H1 (cell line): ENCODE measurements around the gene GPATCH2. TPM values are rescaled to one million over a fixed set of nuclear protein-coding genes. Genes with fewer than 3 reads are reported as not detected.

Experiments
- CTCF ChIA-PET: fragments of 300-600 bp; sonication (Branson Sonifier 250); formaldehyde crosslinking; loops from one replicate; lab custom pipeline; 2021; ENCODE audit not compliant: partially characterized antibody; lab: Charles Lee
- POLR2A ChIA-PET: fragments of 300-600 bp; sonication (Branson Sonifier 250); formaldehyde crosslinking; loops from one replicate; lab custom pipeline; 2021; ENCODE audit warnings: inconsistent platforms; ENCODE audit not compliant: partially characterized antibody; lab: Charles Lee
- DNase-seq, 2 experiments: peaks; one replicate each; pipeline versions ENCODE4 v3.0.0 to v3.0.0-alpha.2; 2010 to 2022; ENCODE audit warnings: low spot score in 2 of 2, low read depth in 1 of 2, mixed read lengths in 1 of 2
- FAIRE-seq: peaks from 2 replicates; lab custom pipeline; 2011; peaks lifted over from hg19 to GRCh38; lab: Jason Lieb, UNC
- H2AFZ ChIP-seq: 2 replicates; pipeline ENCODE4 v1.8.1; 2012; ENCODE audit warnings: low read length, inconsistent platforms
- H2AK5ac ChIP-seq: 2 replicates; pipeline ENCODE4 v1.6.1; 2013; ENCODE audit warnings: low read depth, low read length
- H2BK120ac ChIP-seq: replicated peaks from 2 replicates; pipeline ENCODE3; 2013; ENCODE audit warnings: low read depth, low read length, inconsistent platforms
- H2BK12ac ChIP-seq: 2 replicates; pipeline ENCODE4 v1.6.1; 2013; ENCODE audit warnings: low read depth, low read length
- H2BK15ac ChIP-seq: 2 replicates; pipeline ENCODE4 v1.6.1; 2013; ENCODE audit warnings: low read length
- H2BK20ac ChIP-seq: 2 replicates; pipeline ENCODE4 v1.6.1; 2013; ENCODE audit warnings: low read length
- H2BK5ac ChIP-seq: 2 replicates; pipeline ENCODE4 v1.6.1; 2013; ENCODE audit warnings: low read depth, low read length
- H3K14ac ChIP-seq: 2 replicates; pipeline ENCODE4 v1.6.1; 2013; ENCODE audit warnings: inconsistent platforms; ENCODE audit not compliant: insufficient read length
- H3K18ac ChIP-seq: 2 replicates; pipeline ENCODE4 v1.6.1; 2013; ENCODE audit warnings: low read length; ENCODE audit errors: extremely low read depth
- H3K23ac ChIP-seq: 2 replicates; pipeline ENCODE4 v1.6.1; 2013; ENCODE audit warnings: inconsistent platforms; ENCODE audit not compliant: insufficient read length
- H3K23me2 ChIP-seq: 2 replicates; pipeline ENCODE4 v1.6.1; 2013; ENCODE audit warnings: low read depth, low read length
- H3K27ac ChIP-seq: 2 replicates; pipeline ENCODE4 v1.6.1; 2011; ENCODE audit warnings: low read depth, low read length, inconsistent platforms
- H3K27me3 ChIP-seq, 4 experiments: replicated peaks in 1 of 4; 1 replicate in 1 of 4; 2 replicates in 3 of 4; pipeline versions ENCODE4 v1.6.1 to v1.8.1; 2011 to 2013; ENCODE audit warnings: low read length in 3 of 4, mild to moderate bottlenecking in 3 of 4, inconsistent platforms in 2 of 4, mixed read lengths in 2 of 4, moderate library complexity in 1 of 4; ENCODE audit not compliant: control insufficient read depth in 3 of 4, insufficient read depth in 3 of 4; ENCODE audit errors: extremely low read depth in 1 of 4
- H3K36me3 ChIP-seq, 4 experiments: 2 replicates each; pipeline versions ENCODE4 v1.6.1 to v1.8.1; 2011 to 2013; ENCODE audit warnings: mild to moderate bottlenecking in 4 of 4, low read length in 3 of 4, moderate library complexity in 2 of 4, control low read depth in 1 of 4, inconsistent platforms in 1 of 4; ENCODE audit not compliant: insufficient read depth in 4 of 4, control insufficient read depth in 2 of 4
- H3K4ac ChIP-seq: replicated peaks from 2 replicates; pipeline ENCODE3; 2013; ENCODE audit warnings: low read length, low read depth, mixed read lengths, inconsistent platforms; ENCODE audit not compliant: insufficient read length
- H3K4me1 ChIP-seq, 4 experiments: replicated peaks in 1 of 4; 1 replicate in 1 of 4; 2 replicates in 3 of 4; pipeline versions ENCODE4 v1.6.1 to v1.8.1; 2011 to 2013; ENCODE audit warnings: low read length in 3 of 4, inconsistent platforms in 2 of 4, mixed read lengths in 1 of 4; ENCODE audit not compliant: insufficient read depth in 4 of 4, control insufficient read depth in 3 of 4
- H3K4me2 ChIP-seq, 2 experiments: 2 replicates each; pipeline versions ENCODE4 v1.6.1 to v1.8.1; 2011 to 2013; ENCODE audit warnings: low read depth in 2 of 2, low read length in 2 of 2, control low read depth in 1 of 2, inconsistent platforms in 1 of 2, mild to moderate bottlenecking in 1 of 2; ENCODE audit not compliant: insufficient read depth in 1 of 2
- H3K4me3 ChIP-seq, 4 experiments: fragments of 200-600, 300-600 bp in 1 of 4; sonication (generic), shearing (Covaris generic), sonication (Bioruptor Twin) in 1 of 4; 2 replicates each; pipeline versions ENCODE4 v1.5.1 to v1.8.1; 2011 to 2016; ENCODE audit warnings: low read length in 4 of 4, low read depth in 3 of 4, control low read depth in 2 of 4, inconsistent platforms in 2 of 4, mild to moderate bottlenecking in 2 of 4, mixed read lengths in 1 of 4, moderate library complexity in 1 of 4; ENCODE audit not compliant: insufficient read depth in 2 of 4; ENCODE audit errors: extremely low read depth in 1 of 4
- H3K56ac ChIP-seq: replicated peaks from 2 replicates; pipeline ENCODE3; 2013; ENCODE audit warnings: low read depth, mild to moderate bottlenecking, mixed read lengths, low read length, inconsistent platforms; ENCODE audit not compliant: insufficient read length
- H3K79me1 ChIP-seq: 2 replicates; pipeline ENCODE4 v1.6.1; 2013; ENCODE audit warnings: low read depth, low read length, control low read depth
- H3K79me2 ChIP-seq, 2 experiments: 2 replicates each; pipeline versions ENCODE4 v1.6.1 to v1.8.1; 2012 to 2013; ENCODE audit warnings: low read length in 2 of 2, mild to moderate bottlenecking in 2 of 2, inconsistent platforms in 1 of 2; ENCODE audit not compliant: insufficient read depth in 2 of 2, control insufficient read depth in 1 of 2
- H3K9ac ChIP-seq, 4 experiments: replicated peaks in 1 of 4; 1 replicate in 1 of 4; 2 replicates in 3 of 4; pipeline versions ENCODE4 v1.6.1 to v1.8.1; 2011 to 2013; ENCODE audit warnings: low read depth in 3 of 4, low read length in 3 of 4, control low read depth in 2 of 4, mild to moderate bottlenecking in 2 of 4, moderate library complexity in 2 of 4, inconsistent platforms in 1 of 4; ENCODE audit errors: extremely low read depth in 1 of 4
- H3K9me3 ChIP-seq, 2 experiments: 2 replicates each; pipeline versions ENCODE4 v1.6.1 to v1.8.1; 2012 to 2013; ENCODE audit warnings: mild to moderate bottlenecking in 2 of 2, moderate library complexity in 2 of 2, control low read depth in 1 of 2, inconsistent platforms in 1 of 2, low read depth in 1 of 2, low read length in 1 of 2, mixed read lengths in 1 of 2; ENCODE audit not compliant: insufficient read depth in 2 of 2
- H4K20me1 ChIP-seq, 2 experiments: replicated peaks in 1 of 2; 2 replicates each; pipeline versions ENCODE3 to v1.8.1; 2011 to 2013; ENCODE audit warnings: inconsistent platforms in 2 of 2, low read length in 2 of 2, mild to moderate bottlenecking in 1 of 2; ENCODE audit not compliant: insufficient read depth in 2 of 2, control insufficient read depth in 1 of 2
- H4K5ac ChIP-seq: 2 replicates; pipeline ENCODE4 v1.6.1; 2013; ENCODE audit warnings: low read length, low read depth, mixed read lengths, inconsistent platforms; ENCODE audit not compliant: insufficient read length
- H4K8ac ChIP-seq: 2 replicates; pipeline ENCODE4 v1.8.0; 2013; ENCODE audit warnings: mild to moderate bottlenecking, moderate library complexity, low read length, inconsistent platforms; ENCODE audit not compliant: insufficient read depth; ENCODE audit errors: extremely low read depth
- H4K91ac ChIP-seq: replicated peaks from 2 replicates; pipeline ENCODE3; 2013; ENCODE audit warnings: low read length, mixed read lengths, inconsistent platforms; ENCODE audit not compliant: insufficient read length
- BRCA1 ChIP-seq: IDR thresholded peaks from 2 replicates; pipeline ENCODE4 v1.6.1; 2012; ENCODE audit warnings: low read depth, low read length, improper control_type of control experiment
- CEBPB ChIP-seq: IDR thresholded peaks from 2 replicates; pipeline ENCODE4 v1.6.1; 2012; ENCODE audit warnings: low read depth, low read length
- JUND ChIP-seq: IDR thresholded peaks from 2 replicates; pipeline ENCODE4 v1.6.1; 2011; ENCODE audit warnings: mild to moderate bottlenecking, improper control_type of control experiment, low read length
- MAFK ChIP-seq: IDR thresholded peaks from 2 replicates; pipeline ENCODE4 v1.6.1; 2012; ENCODE audit warnings: low read depth, mild to moderate bottlenecking, improper control_type of control experiment, low read length
- POLR2AphosphoS5 ChIP-seq: IDR thresholded peaks from 2 replicates; pipeline ENCODE4 v1.6.1; 2011; ENCODE audit warnings: low read depth, low read length
- SIRT6 ChIP-seq: IDR thresholded peaks from one replicate; pipeline ENCODE4 v1.7.1; 2012; ENCODE audit warnings: low read length, inconsistent platforms
- SP4 ChIP-seq: IDR thresholded peaks from 2 replicates; pipeline ENCODE4 v1.6.1; 2012; ENCODE audit warnings: low read length, inconsistent platforms
- WGBS, 2 experiments: shearing (Covaris generic) in 1 of 2; methylation state at CpG; one replicate each; pipeline versions ENCODE4 v1.1.6 to v1.1.7; 2013 to 2015; ENCODE audit warnings: low lambda C conversion rate in 2 of 2, mixed read lengths in 2 of 2, inconsistent platforms in 1 of 2, low coverage in 1 of 2, missing lambda C conversion rate in 1 of 2; ENCODE audit not compliant: insufficient replicate concordance in 2 of 2, insufficient coverage in 1 of 2, insufficient read length in 1 of 2; ENCODE audit errors: extremely low coverage in 1 of 2, missing lambda C conversion rate in 1 of 2; 5-methylcytosine and 5-hydroxymethylcytosine counted together
- polyA plus RNA-seq, 7 experiments: library from polyadenylated mRNA; depleted of rRNA in 3 of 7; stranded (reverse) in 5 of 7; unstranded in 2 of 7; fragments of >200 nt in 5 of 7; fragments of 200-250 nt in 2 of 7; gene quantifications; 1 replicate in 5 of 7; 2 replicates in 1 of 7; 4 replicates in 1 of 7; pipeline versions ENCODE4 v1.2.1 to v1.2.3, GENCODE V29; 2011 to 2013; ENCODE audit warnings: missing spikeins in 2 of 7, mixed read lengths in 2 of 7
- total RNA-seq: library from RNA; stranded (reverse); fragmentation: NEBNext Ultra II Directional; extraction: Animal tissue kit (Norgen Biotek cat#: 25700); gene quantifications from 2 replicates; pipeline ENCODE4 v1.2.1, GENCODE V29; 2021

Gene GPATCH2
- total and polyA plus RNA-seq, 2 of the 8 experiments (the other 6 are each of a cell fraction or from before 2014, with no cell fraction given): 3.9 to 13.1 TPM

GRCh38 chr1:217456261-217456660 lies 174.6 kb downstream of the GPATCH2 start:
- H3K4me2 ChIP-seq: no peak overlapping the region
- no peaks in the 10 kb centered on the region for H3K79me1 ChIP-seq
- no peaks in the 10 kb centered on the region for H4K20me1 ChIP-seq
- no peak overlapping the region for H3K4ac ChIP-seq
- no peak for FAIRE-seq
- no peak overlapping the region for H2BK12ac ChIP-seq
- no peak overlapping the region for H2BK120ac ChIP-seq
- H3K36me3 ChIP-seq: no peaks in the 10 kb centered on the region
- no peak overlapping the region for H2AFZ ChIP-seq
- H4K5ac ChIP-seq: no peak overlapping the region
- H3K4me1 ChIP-seq: no peaks in the 10 kb centered on the region
- no peak overlapping the region for H2BK20ac ChIP-seq
- no peak overlapping the region for H2BK5ac ChIP-seq
- H4K8ac ChIP-seq: no peak overlapping the region
- no peaks in the 10 kb centered on the region for H3K23me2 ChIP-seq
- 75% methylated on average over 2 of the region's 2 CpGs; no CpG with 5 or more reads in 1 of the 2 experiments for WGBS, 2 experiments
- TF ChIP-seq CEBPB (no peak), BRCA1 (no peak), POLR2AphosphoS5 (no peak), JUND (no peak), MAFK (no peak), SIRT6 (no peak), SP4 (no peak)
- TF ChIP-seq, all 59 proteins: peak for 0
- DNase-seq: no peak
- Histone ChIP-seq H2AK5ac (0 out of 2 replicates have a peak overlapping the region, but pooled peaks have one; percentile 53), H3K9ac (no peak overlapping the region), H3K9me3 (no peaks in the 10 kb centered on the region), H4K91ac (no peak overlapping the region), H3K4me3 (no peak overlapping the region), H3K27ac (no peak overlapping the region), H3K27me3 (no peaks in the 10 kb centered on the region), H3K23ac (no peak overlapping the region), H3K14ac (no peak overlapping the region), H3K18ac (no peak overlapping the region), H3K56ac (no peak overlapping the region), H3K79me2 (no peaks in the 10 kb centered on the region), H2BK15ac (no peak overlapping the region)
- ChIA-PET POLR2A (no interaction called here), CTCF (no interaction called here)
